ENCODE data around the gene FBXW11. TPM values are rescaled to one million over a fixed set of nuclear protein-coding genes. Genes with fewer than 3 reads are reported as not detected.

The FBXW11 gene
- total RNA-seq, 1 experiment from 2014 or later = 52.0 TPM

- no peak for TF ChIP-seq EZH2phosphoT487 (IDR thresholded peaks at IDR 0.05; ENCODE audit: borderline replicate concordance)
- TF ChIP-seq POLR2AphosphoS5 (IDR thresholded peaks at IDR 0.05; ENCODE audit: low read depth, low read length) = no peak
- TF ChIP-seq EGR1 (IDR thresholded peaks at IDR 0.05; ENCODE audit: low read depth) = no peak
- no peak for TF ChIP-seq POLR2A (IDR thresholded peaks at IDR 0.05; ENCODE audit: borderline replicate concordance, extremely low read depth, insufficient read depth, insufficient read length)
- TF ChIP-seq ZFX (IDR thresholded peaks at IDR 0.05) = no peak
- no peak for TF ChIP-seq MAX (IDR thresholded peaks at IDR 0.05)
- no peak for TF ChIP-seq TCF7L2 (IDR thresholded peaks at IDR 0.05; ENCODE audit: borderline replicate concordance, extremely low read depth, insufficient read depth, insufficient read length)
Observed at GRCh38 chr5:171823269-171823668, 183.2 kb downstream of the FBXW11 start (continued).

GRCh38 chr5:171821286-171821685 lies 185.2 kb downstream of the FBXW11 start:
- Histone ChIP-seq H3K4me1 (ENCODE audit: control insufficient read depth in 1 of 2, insufficient read depth in 2 of 2, low read length in 2 of 2) (peaks cover 0 to 6% of the 10 kb centered on the region in 2 experiments; a peak in 1 of 4 replicates), H2AFZ (ENCODE audit: low read depth, low read length, poor library complexity, severe bottlenecking) (no peak overlapping the region), H3K36me3 (ENCODE audit: control insufficient read depth in 1 of 2, insufficient read depth in 2 of 2, low read length in 2 of 2) (no peaks in the 10 kb centered on the region), H3K4me2 (ENCODE audit: low read length) (no peak overlapping the region), H3K9me2 (ENCODE audit: insufficient read depth) (no peaks in the 10 kb centered on the region), H3K9ac (ENCODE audit: low read length) (no peak overlapping the region), H3K27me3 (ENCODE audit: insufficient read depth, low read length) (peaks cover 9% of the 10 kb centered on the region; the same call in 1 of the 2 replicates), H4K20me1 (ENCODE audit: insufficient read depth) (no peaks in the 10 kb centered on the region), H3K4me3 (replicated peaks in 1 of 2; ENCODE audit: low read depth in 1 of 2, low read length in 2 of 2) (no peak overlapping the region), H3K79me2 (ENCODE audit: insufficient read depth, low read length) (no peaks in the 10 kb centered on the region), H3K27ac (ENCODE audit: low read depth, low read length) (no peak overlapping the region), H3K9me3 (ENCODE audit: control insufficient read depth in 1 of 2, insufficient read depth in 1 of 2, low read depth in 1 of 2, low read length in 2 of 2) (no peaks in the 10 kb centered on the region)
- BruUV-seq (replicated peaks) = no TSS peak
- intact Hi-C loops (cut with micrococcal nuclease) = no loop called here
- RAD21 ChIA-PET (ENCODE audit: low non-redundant PET in 1 of 2, low total read pairs in 2 of 2, uncharacterized antibody in 2 of 2, unreplicated experiment in 2 of 2) = no interaction called here
- ATAC-seq (no peak), DNase-seq (ENCODE audit: low read depth, low spot score) (no peak)
- CTCF ChIA-PET = no interaction called here
- POLR2A ChIA-PET = no interaction called here
- TF ChIP-seq ZFX (IDR thresholded peaks at IDR 0.05) (no peak), ZNF274 (IDR thresholded peaks at IDR 0.05; ENCODE audit: low read depth, low read length) (no peak), YY1 (IDR thresholded peaks at IDR 0.05; ENCODE audit: extremely low read depth, insufficient replicate concordance, low read depth, low read length) (no peak), ZBTB33 (IDR thresholded peaks at IDR 0.05; ENCODE audit: extremely low read depth, insufficient replicate concordance, low read length) (no peak), SP1 (IDR thresholded peaks at IDR 0.05; ENCODE audit: low read depth) (no peak), SRF (IDR thresholded peaks at IDR 0.05; ENCODE audit: low read depth) (no peak), REST (IDR thresholded peaks at IDR 0.05; ENCODE audit: low read depth) (no peak), MAX (IDR thresholded peaks at IDR 0.05) (no peak), CBX3 (IDR thresholded peaks at IDR 0.05; ENCODE audit: low read depth) (no peak), SIN3A (IDR thresholded peaks at IDR 0.05; ENCODE audit: low read depth) (no peak), EGR1 (IDR thresholded peaks at IDR 0.05; ENCODE audit: low read depth) (no peak), CEBPB (IDR thresholded peaks at IDR 0.05; ENCODE audit: low read depth) (no peak), ATF3 (IDR thresholded peaks at IDR 0.05) (no peak), CTCF (IDR thresholded peaks at IDR 0.05 in 2 of 3, conservative IDR thresholded peaks at IDR 0.05 in 1 of 3; ENCODE audit: borderline replicate concordance in 1 of 3, insufficient read depth in 1 of 3, low read depth in 2 of 3, low read length in 2 of 3) (no peak)
